LNCaP clone FGC (cell line): Measurements from ENCODE around the gene VPS13A.

Experiments
- DNase-seq: peaks from one replicate; pipeline ENCODE4 v3.0.0-alpha.2; 2011; ENCODE audit warnings: low read depth
- H3K4me3 ChIP-seq: 2 replicates; pipeline ENCODE4 v1.5.1; 2011; ENCODE audit warnings: mild to moderate bottlenecking, low read depth, low read length, control low read depth
- TF ChIP-seq, protein P1 (sequence below): IDR thresholded peaks from 2 replicates; pipeline ENCODE4 v1.5.1; 2012; ENCODE audit warnings: mild to moderate bottlenecking; ENCODE audit not compliant: control insufficient read depth, insufficient read depth; ENCODE audit errors: extremely low read depth

The VPS13A gene

DNA sequence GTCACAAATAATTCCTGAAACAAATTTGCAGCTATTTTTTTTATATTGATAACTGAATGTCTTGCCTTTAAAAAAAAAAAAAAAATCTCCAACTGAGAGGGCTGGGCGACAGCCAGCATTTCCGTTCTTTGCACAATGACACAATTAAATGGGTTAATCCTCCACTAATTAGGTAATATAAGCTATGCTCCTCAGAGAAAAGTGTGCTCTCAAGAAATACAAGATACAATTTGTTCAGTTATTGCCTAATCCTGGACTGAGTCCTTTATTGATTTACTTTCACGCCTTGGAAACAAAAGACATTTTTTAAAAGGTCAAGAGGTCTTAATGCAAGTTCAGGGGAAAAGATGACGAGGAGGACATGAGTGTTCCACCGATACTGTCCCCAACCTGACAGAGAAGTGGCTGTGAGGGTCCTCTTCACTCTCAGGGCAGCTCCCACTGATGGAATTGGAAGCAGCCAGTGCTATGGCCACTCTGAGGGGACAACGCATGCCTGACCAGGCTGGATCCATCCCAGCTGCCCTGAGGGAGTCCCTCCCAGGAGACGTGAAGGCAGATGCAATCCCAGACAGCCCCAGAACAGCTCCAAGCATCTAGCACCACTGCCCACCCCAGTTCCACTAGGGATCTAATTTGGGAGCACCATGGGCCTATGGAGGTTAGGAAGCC is 250.1 kb downstream of the VPS13A start:
- no peak overlapping the region for H3K4me3 ChIP-seq
- DNase-seq, result no peak
- TF ChIP-seq, protein P1, sequence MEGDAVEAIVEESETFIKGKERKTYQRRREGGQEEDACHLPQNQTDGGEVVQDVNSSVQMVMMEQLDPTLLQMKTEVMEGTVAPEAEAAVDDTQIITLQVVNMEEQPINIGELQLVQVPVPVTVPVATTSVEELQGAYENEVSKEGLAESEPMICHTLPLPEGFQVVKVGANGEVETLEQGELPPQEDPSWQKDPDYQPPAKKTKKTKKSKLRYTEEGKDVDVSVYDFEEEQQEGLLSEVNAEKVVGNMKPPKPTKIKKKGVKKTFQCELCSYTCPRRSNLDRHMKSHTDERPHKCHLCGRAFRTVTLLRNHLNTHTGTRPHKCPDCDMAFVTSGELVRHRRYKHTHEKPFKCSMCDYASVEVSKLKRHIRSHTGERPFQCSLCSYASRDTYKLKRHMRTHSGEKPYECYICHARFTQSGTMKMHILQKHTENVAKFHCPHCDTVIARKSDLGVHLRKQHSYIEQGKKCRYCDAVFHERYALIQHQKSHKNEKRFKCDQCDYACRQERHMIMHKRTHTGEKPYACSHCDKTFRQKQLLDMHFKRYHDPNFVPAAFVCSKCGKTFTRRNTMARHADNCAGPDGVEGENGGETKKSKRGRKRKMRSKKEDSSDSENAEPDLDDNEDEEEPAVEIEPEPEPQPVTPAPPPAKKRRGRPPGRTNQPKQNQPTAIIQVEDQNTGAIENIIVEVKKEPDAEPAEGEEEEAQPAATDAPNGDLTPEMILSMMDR, result no peak

GRCh38 chr9:77429928-77430327 is 252.6 kb downstream of the VPS13A start:
- TF ChIP-seq, protein P1, result no peak
- no peak overlapping the region for H3K4me3 ChIP-seq
- no peak for DNase-seq

- TF ChIP-seq, protein P1, result no peak
- no peak overlapping the region for H3K4me3 ChIP-seq
- DNase-seq, result no peak
Observed at GRCh38 chr9:77432053-77432452, 254.7 kb downstream of the VPS13A start.

- DNase-seq, result peak; percentile 28
- no peak overlapping the region for H3K4me3 ChIP-seq
- TF ChIP-seq, protein P1, result peak; percentile 100
Observed at GRCh38 chr9:77433675-77434445, 256.5 kb downstream of the VPS13A start.

- TF ChIP-seq, protein P1, result no peak
- H3K4me3 ChIP-seq, result no peak overlapping the region
- DNase-seq, result no peak
Observed at GRCh38 chr9:77435277-77435676, 257.9 kb downstream of the VPS13A start.

DNA sequence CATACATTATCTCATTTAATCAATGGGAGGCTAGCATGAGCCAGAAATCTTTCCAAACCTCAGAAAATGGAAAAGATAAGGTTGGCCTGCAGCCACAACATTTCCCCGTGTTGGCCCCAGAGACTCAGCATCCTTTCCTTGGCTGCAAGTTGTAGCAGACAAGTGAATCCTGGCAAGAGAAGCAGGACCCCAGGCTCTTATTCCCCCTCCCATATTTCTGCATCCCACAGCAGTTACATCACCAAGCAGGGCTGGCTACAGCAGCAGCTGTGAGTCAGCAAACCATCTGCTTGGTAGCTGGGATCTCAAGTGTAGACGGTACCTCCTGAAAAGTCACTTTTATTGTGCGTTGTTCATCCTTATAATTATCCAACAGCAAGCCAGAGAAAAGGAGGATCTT is 258.4 kb downstream of the VPS13A start:
- TF ChIP-seq, protein P1, result no peak
- H3K4me3 ChIP-seq, result no peak overlapping the region
- no peak for DNase-seq

GRCh38 chr9:77438653-77439052 is 261.3 kb downstream of the VPS13A start:
- TF ChIP-seq, protein P1, result no peak
- no peak overlapping the region for H3K4me3 ChIP-seq
- no peak for DNase-seq
